Measurements from ENCODE around the gene MCC.

The MCC gene

GRCh38 chr5:113321276-113321675 lies 167.0 kb downstream of the MCC start:
- no peak for DNase-seq

GRCh38 chr5:113320273-113320780 lies 167.9 kb downstream of the MCC start:
- no peak for DNase-seq

GRCh38 chr5:113319256-113320053 lies 168.8 kb downstream of the MCC start:
- DNase-seq: no peak

GRCh38 chr5:113317636-113318035 lies 170.6 kb downstream of the MCC start:
- DNase-seq: no peak

- DNase-seq: no peak
Observed at GRCh38 chr5:113311301-113311700, 177.0 kb downstream of the MCC start.

GRCh38 chr5:113302120-113302519 lies 186.1 kb downstream of the MCC start:
- DNase-seq: no peak

- no peak for DNase-seq
Observed at GRCh38 chr5:113299591-113299990, 188.7 kb downstream of the MCC start.

GRCh38 chr5:113296676-113297075 lies 191.6 kb downstream of the MCC start:
- no peak for DNase-seq

GRCh38 chr5:113295111-113295539 lies 193.1 kb downstream of the MCC start:
- no peak for DNase-seq

- DNase-seq: peak in 52 of 56 donors; percentile 20 to 84 (median 61)
Observed at GRCh38 chr5:113294311-113295110, 193.7 kb downstream of the MCC start.

GRCh38 chr5:113293975-113294310 lies 194.3 kb downstream of the MCC start:
- DNase-seq: no peak

GRCh38 chr5:113293068-113293974 lies 194.9 kb downstream of the MCC start:
- DNase-seq: peak in 1 of 56 donors; percentile 12

- DNase-seq: peak in 1 of 56 donors; percentile 11
Observed at GRCh38 chr5:113292462-113292861, 195.8 kb downstream of the MCC start.

- no peak for DNase-seq
Observed at GRCh38 chr5:113283558-113283957, 204.7 kb downstream of the MCC start.

GRCh38 chr5:113282472-113282871 lies 205.8 kb downstream of the MCC start:
- DNase-seq: no peak

GRCh38 chr5:113281194-113281593 lies 207.1 kb downstream of the MCC start:
- no peak for DNase-seq

GRCh38 chr5:113280541-113280940 lies 207.7 kb downstream of the MCC start:
- no peak for DNase-seq

- no peak for DNase-seq
Observed at GRCh38 chr5:113278976-113279375, 209.3 kb downstream of the MCC start.

- DNase-seq: no peak
Observed at GRCh38 chr5:113276493-113276892, 211.8 kb downstream of the MCC start.

GRCh38 chr5:113276001-113276400 lies 212.3 kb downstream of the MCC start:
- DNase-seq: no peak

GRCh38 chr5:113274836-113275414 lies 213.3 kb downstream of the MCC start:
- DNase-seq: peak in 28 of 56 donors; percentile 2 to 69 (median 16)
